HepG2 (cell line): ENCODE results near the gene SLC12A9. TPM values are rescaled to one million over a fixed set of nuclear protein-coding genes. Genes with fewer than 3 reads are reported as not detected.

ENCODE experiments used
- ADNP ChIP-seq: sonication (generic); formaldehyde crosslinking; IDR thresholded peaks from 2 replicates; pipeline ENCODE4 v1.4.0; 2020; ENCODE audit warnings: missing genetic modification reagents
- AHR ChIP-seq: IDR thresholded peaks from 2 replicates; pipeline ENCODE4 v1.6.1; 2018; ENCODE audit warnings: missing genetic modification reagents, missing compliant biosample characterization
- ESRRA ChIP-seq: sonication (generic); formaldehyde crosslinking; IDR thresholded peaks from 2 replicates; pipeline ENCODE4 v1.5.1; 2020; ENCODE audit warnings: mild to moderate bottlenecking, low read depth, missing genetic modification reagents
- FOXA1 ChIP-seq, 2 experiments: fragments of 450-650 bp in 1 of 2; sonication (generic) in 1 of 2; formaldehyde crosslinking in 1 of 2; IDR thresholded peaks; 2 replicates each; pipeline versions ENCODE4 v1.4.0 to v1.6.1; 2016 to 2020; ENCODE audit warnings: missing genetic modification reagents in 1 of 2
- MIER3 ChIP-seq: IDR thresholded peaks from 2 replicates; pipeline ENCODE4 v1.6.1; 2016; ENCODE audit warnings: missing compliant biosample characterization, borderline replicate concordance
- MLXIP ChIP-seq: sonication (generic); formaldehyde crosslinking; IDR thresholded peaks from 2 replicates; pipeline ENCODE4 v1.9.0; 2021; ENCODE audit warnings: missing genetic modification reagents, borderline replicate concordance
- MTA3 ChIP-seq: sonication (generic); formaldehyde crosslinking; IDR thresholded peaks from 2 replicates; pipeline ENCODE4 v1.4.0; 2020; ENCODE audit warnings: missing genetic modification reagents
- MZF1 ChIP-seq: sonication (generic); formaldehyde crosslinking; IDR thresholded peaks from 2 replicates; pipeline ENCODE4 v1.8.1; 2023; ENCODE audit warnings: mild to moderate bottlenecking, missing genetic modification reagents, borderline replicate concordance
- TBX2 ChIP-seq: sonication (generic); formaldehyde crosslinking; IDR thresholded peaks from 2 replicates; pipeline ENCODE4 v1.5.0; 2020; ENCODE audit warnings: missing genetic modification reagents, mild to moderate bottlenecking, borderline replicate concordance
- TOE1 ChIP-seq: sonication (generic); formaldehyde crosslinking; IDR thresholded peaks from 2 replicates; pipeline ENCODE4 v1.4.0; 2020; ENCODE audit warnings: mild to moderate bottlenecking, missing genetic modification reagents
- ZBTB4 ChIP-seq: sonication (generic); formaldehyde crosslinking; IDR thresholded peaks from 2 replicates; pipeline ENCODE4 v1.4.0; 2020; ENCODE audit warnings: missing genetic modification reagents, mild to moderate bottlenecking, borderline replicate concordance
- ZNF20 ChIP-seq: sonication (generic); formaldehyde crosslinking; IDR thresholded peaks from 2 replicates; pipeline ENCODE4 v1.4.0; 2020; ENCODE audit warnings: mild to moderate bottlenecking, moderate library complexity, missing genetic modification reagents
- ZNF251 ChIP-seq: sonication (generic); formaldehyde crosslinking; IDR thresholded peaks from 2 replicates; pipeline ENCODE4 v1.9.0; 2021; ENCODE audit warnings: mild to moderate bottlenecking, missing genetic modification reagents
- ZNF552 ChIP-seq: sonication (generic); formaldehyde crosslinking; IDR thresholded peaks from 2 replicates; pipeline ENCODE4 v1.9.0; 2022; ENCODE audit warnings: missing genetic modification reagents, mild to moderate bottlenecking, borderline replicate concordance
- ZNF589 ChIP-seq: sonication (generic); formaldehyde crosslinking; conservative IDR thresholded peaks from 2 replicates; pipeline ENCODE4 v1.8.0; 2022; ENCODE audit warnings: mild to moderate bottlenecking, moderate library complexity, missing genetic modification reagents
- ZNF703 ChIP-seq: sonication (generic); formaldehyde crosslinking; IDR thresholded peaks from 2 replicates; pipeline ENCODE4 v1.5.1; 2020; ENCODE audit warnings: missing genetic modification reagents, mild to moderate bottlenecking, moderate library complexity, borderline replicate concordance
- ZNF766 ChIP-seq: sonication (generic); formaldehyde crosslinking; IDR thresholded peaks from 2 replicates; pipeline ENCODE4 v1.5.0; 2020; ENCODE audit warnings: missing genetic modification reagents, borderline replicate concordance
- ZNF83 ChIP-seq: sonication (generic); formaldehyde crosslinking; IDR thresholded peaks from 2 replicates; pipeline ENCODE4 v1.4.0; 2020; ENCODE audit warnings: missing genetic modification reagents, mild to moderate bottlenecking, borderline replicate concordance
- ZNF839 ChIP-seq: sonication (generic); formaldehyde crosslinking; IDR thresholded peaks from 2 replicates; pipeline ENCODE4 v1.4.0; 2020; ENCODE audit warnings: missing genetic modification reagents, mild to moderate bottlenecking, borderline replicate concordance
- polyA plus RNA-seq, 8 experiments: library from polyadenylated mRNA; depleted of rRNA in 3 of 8; stranded (reverse) in 7 of 8; unstranded in 1 of 8; fragments of >200 nt; fragmentation: Illumina TruSeq in 4 of 8; extraction: Trizol in 4 of 8; gene quantifications; 2 replicates each; pipeline versions ENCODE4 v1.2.1 to v1.2.3, GENCODE V29; 2011 to 2016; ENCODE audit warnings: low read depth in 4 of 8, missing spikeins in 1 of 8, mixed read lengths in 1 of 8; ENCODE audit not compliant: insufficient read depth in 1 of 8
- total RNA-seq, 5 experiments: library from RNA; depleted of rRNA; stranded (reverse); fragments of >200 nt; fragmentation: Illumina TruSeq; extraction: Trizol; gene quantifications; 2 replicates each; pipeline ENCODE4 v1.2.3, GENCODE V29; 2016; ENCODE audit warnings: low read depth in 1 of 5
- TF ChIP-seq, protein P1 (sequence below): sonication (generic); formaldehyde crosslinking; IDR thresholded peaks from 2 replicates; pipeline ENCODE4 v1.4.0; 2020; ENCODE audit warnings: mild to moderate bottlenecking, missing genetic modification reagents

The SLC12A9 gene
- total and polyA plus RNA-seq, 2 of the 13 experiments (the other 11 are each of a cell fraction or from before 2014, with no cell fraction given) = 8.7 to 16.6 TPM

DNA sequence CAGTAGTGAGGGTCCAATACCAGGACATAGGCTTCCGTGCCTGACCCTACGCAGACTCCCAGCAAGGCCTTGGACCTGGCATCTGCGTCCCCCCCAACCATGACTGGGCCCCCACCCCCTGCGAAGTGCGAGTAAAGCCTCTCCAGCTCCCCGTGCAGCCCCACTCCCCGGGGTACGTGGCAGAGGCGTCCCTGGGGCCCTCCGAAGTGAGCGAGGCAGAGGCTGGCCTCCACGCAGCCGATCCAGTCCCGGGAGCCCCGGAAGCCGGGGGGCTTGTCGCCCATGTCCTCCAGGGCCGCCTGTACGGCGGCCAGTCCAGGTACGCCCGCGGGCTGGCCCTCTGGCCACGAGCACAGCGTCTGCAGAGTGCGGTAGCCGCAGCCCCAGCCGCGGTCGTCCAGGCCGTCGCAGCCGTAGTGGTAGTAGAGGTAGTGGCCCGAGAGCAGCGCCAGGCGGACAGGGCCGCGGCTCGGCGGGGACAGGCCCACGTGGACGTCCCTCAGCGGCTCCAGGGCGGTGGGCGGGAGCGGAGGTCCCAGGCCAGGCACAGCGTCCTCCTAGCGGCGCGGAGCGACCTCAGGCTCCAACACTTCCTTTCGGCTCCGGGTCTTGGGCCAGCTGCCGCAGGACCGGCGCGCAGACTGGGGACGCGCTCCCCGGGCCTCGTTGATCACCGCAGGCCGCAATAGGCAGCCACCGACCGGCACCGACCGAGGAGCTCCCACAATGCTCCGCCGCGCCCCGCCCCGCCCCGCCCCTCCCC, 36.7 kb downstream of the SLC12A9 start, which contains the start of gene UFSP1 (continued):
- TF ChIP-seq ZNF83 (CRISPR knock-in tag) = peak; percentile 83
- TF ChIP-seq MLXIP (CRISPR knock-in tag) = no peak
- TF ChIP-seq ZNF552 = no peak
- peak; percentile 54; the same call in 1 of the 2 replicates for TF ChIP-seq ZNF703 (CRISPR knock-in tag)
- no peak for TF ChIP-seq ZNF589 (CRISPR knock-in tag)
- peak; percentile 81; the same call in 1 of the 2 replicates for TF ChIP-seq ZNF251
- TF ChIP-seq ESRRA (CRISPR knock-in tag) = no peak; the same call in 1 of the 2 replicates
- no peak for TF ChIP-seq ADNP (CRISPR knock-in tag)
- TF ChIP-seq AHR = peak; percentile 66; the same call in 1 of the 2 replicates
- TF ChIP-seq ZNF839 (CRISPR knock-in tag) = 0 out of 2 replicates have a peak, but pooled peaks have one; percentile 48
- TF ChIP-seq MTA3 (CRISPR knock-in tag) = no peak
- TF ChIP-seq, protein P1, sequence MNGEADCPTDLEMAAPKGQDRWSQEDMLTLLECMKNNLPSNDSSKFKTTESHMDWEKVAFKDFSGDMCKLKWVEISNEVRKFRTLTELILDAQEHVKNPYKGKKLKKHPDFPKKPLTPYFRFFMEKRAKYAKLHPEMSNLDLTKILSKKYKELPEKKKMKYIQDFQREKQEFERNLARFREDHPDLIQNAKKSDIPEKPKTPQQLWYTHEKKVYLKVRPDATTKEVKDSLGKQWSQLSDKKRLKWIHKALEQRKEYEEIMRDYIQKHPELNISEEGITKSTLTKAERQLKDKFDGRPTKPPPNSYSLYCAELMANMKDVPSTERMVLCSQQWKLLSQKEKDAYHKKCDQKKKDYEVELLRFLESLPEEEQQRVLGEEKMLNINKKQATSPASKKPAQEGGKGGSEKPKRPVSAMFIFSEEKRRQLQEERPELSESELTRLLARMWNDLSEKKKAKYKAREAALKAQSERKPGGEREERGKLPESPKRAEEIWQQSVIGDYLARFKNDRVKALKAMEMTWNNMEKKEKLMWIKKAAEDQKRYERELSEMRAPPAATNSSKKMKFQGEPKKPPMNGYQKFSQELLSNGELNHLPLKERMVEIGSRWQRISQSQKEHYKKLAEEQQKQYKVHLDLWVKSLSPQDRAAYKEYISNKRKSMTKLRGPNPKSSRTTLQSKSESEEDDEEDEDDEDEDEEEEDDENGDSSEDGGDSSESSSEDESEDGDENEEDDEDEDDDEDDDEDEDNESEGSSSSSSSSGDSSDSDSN = peak; percentile 96
- TF ChIP-seq ZNF20 (CRISPR knock-in tag) = no peak
- TF ChIP-seq TBX2 = peak; percentile 87
- no peak; the same call in 1 of the 2 replicates for TF ChIP-seq ZBTB4
- TF ChIP-seq FOXA1 (IDR thresholded peaks at IDR 0.05) = no peak
- peak; percentile 37; the same call in 1 of the 2 replicates for TF ChIP-seq FOXA1 (CRISPR knock-in tag; IDR thresholded peaks at IDR 0.05)
- TF ChIP-seq ZNF766 (CRISPR knock-in tag) = no peak
- no peak for TF ChIP-seq TOE1
- TF ChIP-seq MIER3 (CRISPR knock-in tag) = no peak
- TF ChIP-seq MZF1 (CRISPR knock-in tag) = no peak
